CD4-positive, alpha-beta T cell treated with Interleukin-17A for 4 hours (primary cell): ENCODE results near the gene ALX4.

Experiments used
- DNase-seq: peaks from one replicate; pipeline ENCODE4 v3.0.0-alpha.2; 2020; ENCODE audit warnings: mixed read lengths

The ALX4 gene

GRCh38 chr11:44264761-44265160 lies 45.2 kb downstream of the ALX4 start:
- no peak for DNase-seq

DNA sequence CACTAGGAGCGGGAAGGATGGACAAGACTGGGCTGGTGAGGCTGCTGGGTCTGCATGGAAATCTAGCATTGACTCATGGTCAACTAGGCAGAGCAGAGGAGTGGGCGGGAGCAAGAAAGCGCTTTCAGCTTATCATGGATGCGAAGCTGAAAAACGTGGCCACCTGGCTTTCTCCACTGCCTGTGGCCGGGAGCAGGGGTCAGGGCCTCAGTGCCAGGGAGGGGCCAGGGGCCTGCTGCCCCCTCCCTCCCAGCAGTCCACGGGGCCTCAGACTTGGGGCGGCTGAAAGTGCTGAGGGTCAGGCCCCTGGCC lies 45.5 kb downstream of the ALX4 start:
- DNase-seq = no peak

DNA sequence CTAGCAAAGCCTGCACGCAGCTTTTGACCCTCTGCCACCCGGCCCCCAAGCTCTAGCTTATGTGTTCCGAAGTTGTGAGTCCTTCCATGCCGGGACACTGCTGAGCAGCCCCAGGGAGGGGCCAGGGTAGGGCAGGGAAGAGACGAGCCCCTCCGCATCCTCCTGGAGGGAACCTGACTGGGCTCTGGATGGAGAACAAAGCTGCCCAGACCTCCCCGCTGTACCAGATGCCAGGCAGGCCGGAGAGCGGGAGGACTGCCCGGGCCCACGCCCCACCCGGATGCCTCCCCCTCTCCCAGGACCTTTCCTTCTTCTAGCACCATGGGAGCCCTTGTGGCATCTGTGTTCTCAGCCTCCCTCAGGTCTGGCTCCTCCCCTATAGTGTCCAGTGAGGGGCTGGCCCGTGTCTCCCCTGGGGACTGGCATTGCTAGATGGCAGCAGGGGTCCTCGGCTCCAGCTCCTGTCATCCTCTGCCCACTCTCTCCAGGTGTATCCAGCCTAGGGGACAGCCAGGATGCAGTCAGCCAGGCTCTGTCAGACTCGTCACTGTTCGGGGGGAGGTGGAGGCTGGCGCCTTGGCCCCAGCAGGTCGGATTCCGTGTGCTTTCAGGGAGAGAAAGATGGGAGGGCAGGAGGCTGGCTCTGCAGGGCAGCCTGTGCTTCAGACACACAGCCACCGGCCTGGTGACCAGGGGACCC lies 46.1 kb downstream of the ALX4 start:
- DNase-seq = no peak

GRCh38 chr11:44261800-44262591 lies 47.9 kb downstream of the ALX4 start:
- no peak for DNase-seq

GRCh38 chr11:44260081-44260480 lies 49.9 kb downstream of the ALX4 start:
- DNase-seq = no peak

DNA sequence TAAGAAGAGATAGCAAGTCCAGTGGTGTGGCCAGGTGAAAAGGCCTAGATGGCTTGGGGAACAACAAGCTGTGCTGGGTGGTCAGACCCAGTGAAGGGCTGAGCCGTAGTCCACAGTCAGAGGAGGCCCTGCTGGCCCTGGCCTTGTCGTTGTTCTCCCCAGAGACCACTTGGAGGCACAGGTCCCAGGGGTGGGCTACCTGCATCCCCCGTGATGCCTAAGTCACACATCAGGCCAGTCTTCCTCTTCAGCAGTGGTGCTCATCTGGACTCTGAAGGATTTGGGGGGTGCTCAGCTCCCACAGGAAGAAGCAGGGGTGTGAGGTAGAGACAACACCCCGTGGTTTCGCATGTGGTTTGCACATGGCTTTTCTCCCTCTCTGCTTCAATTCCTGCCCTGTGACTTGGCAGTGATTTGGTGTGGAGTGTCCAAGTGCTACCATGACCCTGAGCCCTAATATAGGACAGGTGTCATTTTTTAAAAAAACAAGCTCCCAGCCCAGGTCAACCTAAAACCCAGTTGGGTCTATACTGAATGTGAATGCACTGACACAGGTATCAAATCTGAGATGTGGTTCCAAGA lies 51.0 kb downstream of the ALX4 start:
- no peak for DNase-seq

DNA sequence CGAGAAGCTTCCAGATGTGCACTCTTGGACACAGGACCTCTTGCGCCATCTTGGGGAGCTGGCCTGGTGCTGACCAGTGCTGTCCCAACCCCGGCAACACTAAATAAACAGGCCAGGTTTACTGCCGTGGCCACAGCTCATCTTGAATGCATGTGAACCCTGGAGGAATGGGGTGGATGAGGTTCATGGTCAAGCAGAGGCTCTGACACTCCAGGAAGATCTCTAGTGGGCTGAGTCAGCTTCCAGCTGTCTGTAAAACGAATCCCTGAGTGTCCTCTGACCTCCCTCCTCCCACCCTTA lies 51.8 kb downstream of the ALX4 start:
- no peak for DNase-seq

DNA sequence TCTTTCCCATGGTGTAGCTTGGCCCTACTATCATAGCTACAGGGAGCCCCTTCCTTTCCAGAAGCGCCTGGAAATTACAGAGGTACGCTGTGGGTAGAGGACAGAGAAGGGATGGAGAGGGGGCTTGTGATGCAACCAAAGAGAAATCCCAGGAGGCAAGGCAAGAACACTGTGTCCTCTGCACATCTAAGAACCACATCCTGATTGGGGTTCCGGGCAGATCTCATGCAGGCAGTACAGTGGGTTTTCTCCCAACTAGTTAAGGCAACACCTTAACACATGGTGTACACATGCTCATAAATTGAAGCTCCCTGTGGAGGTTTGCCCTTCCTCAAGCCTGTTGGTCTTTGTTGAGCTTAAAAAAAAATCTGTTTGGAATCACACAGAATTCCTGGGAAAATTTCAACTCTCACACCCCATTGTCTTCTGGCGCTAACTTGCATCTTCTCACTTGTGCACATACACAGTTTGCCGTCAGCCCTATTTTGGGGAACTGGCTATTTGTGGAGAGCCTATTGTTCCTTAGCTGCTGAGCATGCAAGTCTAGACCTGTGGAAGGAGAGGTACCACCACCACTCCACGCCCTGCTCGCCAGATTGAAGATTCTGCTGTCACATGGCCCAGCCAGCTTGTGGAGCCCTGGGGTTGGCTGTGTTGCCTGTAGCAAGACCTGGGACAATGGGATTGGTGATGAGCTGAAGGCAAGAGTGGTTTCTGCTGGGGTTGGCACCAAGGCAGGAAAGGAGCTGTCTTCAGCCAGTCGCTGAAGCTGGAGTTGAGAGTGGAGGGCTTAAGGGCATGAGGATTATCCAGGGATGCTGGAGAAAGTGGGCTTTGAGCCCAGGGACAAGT lies 52.4 kb downstream of the ALX4 start:
- DNase-seq = no peak

DNA sequence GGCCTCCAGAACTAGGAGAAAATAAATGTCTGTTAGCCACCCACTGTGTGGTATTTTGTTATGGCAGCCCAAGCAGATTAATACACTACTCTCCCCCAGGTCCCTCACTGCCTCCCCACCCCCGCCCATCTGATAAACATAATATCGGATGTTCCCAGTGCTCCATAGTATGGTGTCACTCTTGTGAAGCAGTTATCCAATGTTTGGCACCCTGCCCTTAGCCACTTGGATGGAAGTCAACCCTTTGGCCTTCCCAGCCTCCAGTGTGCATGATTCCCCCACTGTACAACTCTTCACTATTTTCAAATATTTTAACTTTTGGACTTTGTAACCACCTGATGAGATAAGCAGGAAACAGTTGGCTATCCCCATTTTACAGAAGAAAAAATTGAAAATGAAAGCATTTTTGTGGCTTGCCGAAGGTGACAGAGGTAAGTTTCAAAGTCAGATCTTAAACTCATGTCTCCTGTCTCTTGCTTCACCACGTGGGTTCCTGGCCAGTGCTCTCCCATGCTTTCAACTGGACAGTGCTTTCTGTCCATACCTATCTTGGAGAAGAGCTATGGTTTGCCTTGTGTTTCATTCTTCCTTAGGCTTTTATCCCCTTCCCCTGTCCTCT lies 53.2 kb downstream of the ALX4 start:
- no peak for DNase-seq

DNA sequence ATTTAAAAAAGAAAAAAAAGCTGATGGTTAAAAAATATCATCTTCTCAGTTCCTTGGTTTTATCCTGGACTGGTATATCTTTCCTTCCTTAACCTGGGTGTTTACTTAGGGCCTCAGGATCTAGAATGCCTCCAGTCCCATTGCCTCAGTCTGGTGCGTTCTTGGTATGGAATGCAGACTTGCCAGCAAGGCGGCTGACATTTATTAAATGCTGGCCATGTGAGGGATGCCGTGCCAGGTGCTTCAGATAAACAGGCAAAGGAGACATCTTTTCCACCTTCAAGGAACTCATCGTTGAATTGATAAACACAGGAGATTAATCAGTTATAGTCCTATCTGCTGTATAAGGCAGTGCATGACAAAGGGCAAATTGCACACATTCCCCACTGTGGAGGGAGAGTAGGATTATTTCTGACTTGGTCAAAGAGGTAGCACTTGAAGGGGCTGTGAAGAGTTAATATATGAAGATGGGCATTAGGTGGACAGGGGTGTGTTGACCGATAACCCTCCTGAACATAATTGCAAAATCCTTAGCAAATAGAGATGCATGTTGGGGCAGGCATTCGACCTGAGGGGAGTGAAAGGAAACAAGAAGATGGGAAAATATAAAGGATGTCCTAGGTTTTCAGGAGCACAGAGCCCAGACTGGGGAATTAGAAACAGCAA lies 54.4 kb downstream of the ALX4 start:
- no peak for DNase-seq

GRCh38 chr11:44252999-44253602 lies 56.8 kb downstream of the ALX4 start:
- no peak for DNase-seq

DNA sequence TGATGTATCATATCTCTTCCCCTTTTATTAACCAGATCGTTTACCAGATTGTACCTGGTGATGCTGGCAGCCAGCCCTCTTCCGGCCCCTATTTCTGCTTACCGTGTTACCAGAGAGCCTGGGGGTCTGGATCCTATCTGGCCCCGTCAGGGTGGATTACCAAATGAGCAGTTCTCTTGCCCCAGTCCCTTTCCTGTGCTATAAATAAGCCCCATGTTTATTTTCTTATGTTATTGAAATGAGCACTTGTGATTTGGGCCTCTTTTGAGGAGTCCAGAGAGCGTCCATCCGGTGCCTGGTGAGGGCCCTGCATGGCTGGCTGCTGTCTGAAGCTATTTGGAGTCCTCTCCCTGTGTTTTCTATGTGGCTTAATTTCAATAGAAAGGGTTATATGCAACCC lies 59.5 kb downstream of the ALX4 start:
- no peak for DNase-seq

DNA sequence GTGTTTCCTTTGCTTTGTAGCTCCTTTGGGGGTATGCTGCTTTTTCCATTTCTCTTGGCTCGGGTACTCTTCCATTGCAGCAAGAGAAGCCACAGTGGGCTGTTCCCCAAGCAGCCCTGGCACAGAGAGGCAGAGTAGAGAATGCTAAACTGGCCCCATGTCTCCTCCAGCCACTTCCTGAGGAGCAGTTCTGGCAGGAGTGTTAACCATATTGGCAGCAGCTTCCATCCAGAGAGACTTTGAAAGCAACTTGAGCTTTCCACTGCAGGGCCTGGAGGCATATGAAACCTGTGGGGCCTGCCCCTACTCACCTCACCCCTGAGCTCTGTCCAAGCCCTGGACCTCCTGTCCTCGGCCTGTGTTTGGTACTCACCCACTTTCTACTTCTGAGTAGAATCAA lies 61.8 kb downstream of the ALX4 start:
- no peak for DNase-seq

DNA sequence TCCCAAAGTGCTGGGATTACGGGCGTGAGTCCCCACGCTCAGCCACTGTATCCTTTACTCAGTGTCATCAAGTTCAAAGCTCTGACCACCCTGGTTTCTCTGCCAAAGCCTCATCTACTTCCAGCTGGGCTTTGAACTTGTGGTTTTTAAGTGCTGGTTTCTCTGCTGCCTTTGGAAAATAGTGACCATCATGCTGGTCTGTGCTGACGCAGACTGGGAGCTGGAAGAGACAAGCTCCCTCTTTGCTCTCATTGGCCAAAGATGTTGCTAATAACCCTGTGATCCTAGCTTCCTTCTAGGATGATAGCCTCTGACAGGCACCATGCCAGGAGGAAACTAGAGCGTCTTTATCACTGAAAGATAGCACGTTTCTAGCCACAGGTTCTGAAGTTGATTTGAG lies 62.4 kb downstream of the ALX4 start:
- DNase-seq = no peak

- DNase-seq = no peak
Measured at GRCh38 chr11:44246726-44247125, 63.2 kb downstream of the ALX4 start.

DNA sequence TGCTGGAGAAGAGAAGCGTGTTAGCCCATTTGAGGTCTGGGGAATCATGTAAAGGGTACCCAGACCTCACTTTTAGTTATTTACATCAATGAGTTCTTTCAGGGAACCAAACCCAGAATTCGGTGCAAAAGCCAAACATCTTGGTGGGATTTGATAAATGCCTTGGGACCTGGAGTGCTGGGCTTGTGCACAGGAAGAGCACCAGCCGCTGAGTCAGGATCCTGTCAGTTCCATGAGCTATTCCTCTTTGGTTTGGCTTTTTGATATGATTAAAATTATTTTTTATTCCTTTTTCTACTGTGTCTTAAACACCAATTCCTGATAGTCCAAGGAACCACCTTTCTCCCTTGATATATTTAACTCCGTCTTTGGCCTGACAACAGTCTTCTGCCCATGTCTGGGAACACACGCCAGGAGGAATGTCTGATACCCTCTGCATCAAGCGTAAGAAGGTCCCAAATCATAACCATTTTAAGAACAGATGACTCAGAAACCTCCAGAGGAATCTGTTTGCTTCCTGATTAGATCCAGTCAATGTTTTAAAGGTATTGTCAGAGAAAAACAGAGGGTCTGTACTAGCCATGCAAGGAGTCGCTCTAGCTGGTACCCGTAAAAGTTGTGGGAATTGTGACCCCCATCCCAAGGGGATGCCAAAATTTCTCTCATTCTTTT lies 65.2 kb downstream of the ALX4 start:
- DNase-seq = no peak

- DNase-seq = no peak
Measured at GRCh38 chr11:44243595-44244343, 66.2 kb downstream of the ALX4 start.

- no peak for DNase-seq
Measured at GRCh38 chr11:44243086-44243485, 66.9 kb downstream of the ALX4 start.

DNA sequence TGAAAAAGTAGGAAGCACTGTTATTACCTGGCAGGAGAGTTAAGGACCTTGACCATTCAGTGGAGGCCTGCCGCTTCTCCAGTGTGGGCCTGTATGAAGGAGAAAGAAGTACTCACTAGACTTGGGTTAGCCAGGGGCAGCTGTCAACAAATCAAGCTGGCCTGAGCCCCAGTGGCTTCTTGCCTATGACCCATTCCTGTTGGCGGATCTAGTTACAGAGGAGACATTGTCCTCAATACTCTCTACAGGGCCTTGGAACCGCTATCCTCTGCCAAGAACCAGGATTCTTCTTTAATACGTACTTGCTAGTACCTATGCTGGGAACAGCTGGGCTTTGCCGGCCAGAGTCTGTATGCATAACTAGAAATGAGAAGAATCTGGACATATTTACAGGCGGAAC lies 68.1 kb downstream of the ALX4 start:
- DNase-seq = no peak

DNA sequence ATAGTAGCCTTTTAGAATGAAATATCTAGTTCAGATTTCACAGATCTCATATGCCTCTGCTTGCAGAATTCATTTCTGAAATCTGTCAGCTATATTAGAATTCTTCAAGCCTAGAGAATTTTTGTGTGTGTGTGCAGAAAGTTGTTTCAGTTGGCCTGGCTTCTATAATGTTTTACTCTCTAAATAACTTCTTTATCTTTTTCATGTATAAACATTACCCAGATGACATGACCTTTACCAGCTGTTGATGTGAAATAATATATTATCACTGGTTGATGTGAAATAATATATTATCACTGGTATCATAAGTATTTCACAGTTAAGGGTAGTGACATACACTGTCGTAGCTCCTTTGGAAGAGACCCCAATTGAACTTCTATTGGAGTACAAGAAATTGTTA lies 72.8 kb downstream of the ALX4 start:
- no peak for DNase-seq

DNA sequence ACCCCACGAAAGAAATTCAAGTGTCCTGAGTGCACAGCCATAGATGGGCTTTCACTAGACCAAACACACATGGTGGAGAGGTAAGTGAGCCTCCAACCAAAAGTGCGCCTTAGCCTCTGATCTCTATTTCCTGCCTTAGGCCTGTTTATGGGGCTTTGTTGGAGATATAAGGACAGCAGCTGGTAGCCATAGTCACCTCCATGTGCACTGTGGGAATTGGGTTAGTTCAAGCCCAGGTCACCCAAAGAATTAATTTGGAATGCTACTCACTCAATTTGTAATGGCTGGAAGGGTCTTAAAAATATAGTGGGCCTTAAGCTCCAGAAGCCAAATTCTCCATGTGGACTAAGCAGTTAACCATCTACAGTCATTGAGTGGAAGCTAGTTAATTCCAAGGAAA lies 73.6 kb downstream of the ALX4 start:
- DNase-seq = no peak
